ENCODE data around the gene AUTS2.

The AUTS2 gene

GRCh38 chr7:69739931-69740431, 141.7 kb downstream of the AUTS2 start:
- no peak for TF ChIP-seq CTCF (IDR thresholded peaks at IDR 0.05; ENCODE audit: insufficient read depth, low read length, missing control alignments)
- DNase-seq (ENCODE audit: low read depth, low spot score) = no peak
- no peak overlapping the region for H3K4me3 ChIP-seq (ENCODE audit: low read depth, low read length)
- ChIA-PET POLR2A (no interaction called here), CTCF (interaction anchor here (0.7 to 1.1 kb wide), 3 partner anchors 300 to 815 kb away, joined by 3 read pairs; no protein-coding TSS in a partner anchor)

DNA sequence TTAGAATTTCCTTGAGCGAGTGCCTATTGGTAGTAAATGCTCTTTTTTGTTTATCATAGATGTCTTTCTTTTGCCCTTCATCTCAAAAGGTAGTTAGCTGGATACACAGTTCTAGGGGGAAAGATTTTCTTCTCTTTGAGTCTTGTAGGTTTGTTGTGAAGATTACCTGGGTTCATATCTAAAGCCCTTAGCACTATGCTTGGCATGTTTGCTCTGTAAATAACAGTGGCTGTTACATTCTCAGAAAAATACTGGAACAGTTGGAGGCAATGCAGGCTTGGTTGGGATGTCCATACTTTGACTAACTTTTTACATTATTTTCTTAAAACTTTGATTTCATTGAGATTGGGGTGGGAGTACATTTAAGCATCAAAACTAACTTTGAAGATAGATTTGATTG, 144.0 kb downstream of the AUTS2 start:
- TF ChIP-seq CTCF (IDR thresholded peaks at IDR 0.05; ENCODE audit: insufficient read depth, low read length, missing control alignments) = no peak

GRCh38 chr7:69743436-69743835, 145.2 kb downstream of the AUTS2 start:
- ChIA-PET POLR2A (no interaction called here), CTCF (interaction anchor here (1.1 kb wide), 1 partner anchor 67 kb away, joined by 4 read pairs; no protein-coding TSS in a partner anchor)
- DNase-seq (ENCODE audit: low read depth, low spot score) = no peak
- TF ChIP-seq CTCF (IDR thresholded peaks at IDR 0.05; ENCODE audit: insufficient read depth, low read length, missing control alignments) = no peak
- H3K4me3 ChIP-seq (ENCODE audit: low read depth, low read length) = no peak overlapping the region

More for the DNA sequence above, 144.0 kb downstream of the AUTS2 start:
- POLR2A ChIA-PET = no interaction called here
- no peak for DNase-seq (ENCODE audit: low read depth, low spot score)
- CTCF ChIA-PET = no interaction called here
- no peak overlapping the region for H3K4me3 ChIP-seq (ENCODE audit: low read depth, low read length)

- TF ChIP-seq CTCF (IDR thresholded peaks at IDR 0.05; ENCODE audit: insufficient read depth, low read length, missing control alignments) = no peak
- no peak overlapping the region for H3K4me3 ChIP-seq (ENCODE audit: low read depth, low read length)
- ChIA-PET CTCF (interaction anchor here (1.1 kb wide), 1 partner anchor 66 kb away, joined by 4 read pairs; no protein-coding TSS in a partner anchor), POLR2A (interaction anchor here (0.6 kb wide), 1 partner anchor 129 kb away, joined by 3 read pairs; no protein-coding TSS in a partner anchor)
- no peak for DNase-seq (ENCODE audit: low read depth, low spot score)
Measured at GRCh38 chr7:69744026-69744425, 145.8 kb downstream of the AUTS2 start.

- ChIA-PET CTCF (no interaction called here), POLR2A (no interaction called here)
- TF ChIP-seq CTCF (IDR thresholded peaks at IDR 0.05; ENCODE audit: insufficient read depth, low read length, missing control alignments) = no peak
- no peak for DNase-seq (ENCODE audit: low read depth, low spot score)
- no peak overlapping the region for H3K4me3 ChIP-seq (ENCODE audit: low read depth, low read length)
Measured at GRCh38 chr7:69746383-69746782, 148.1 kb downstream of the AUTS2 start.

DNA sequence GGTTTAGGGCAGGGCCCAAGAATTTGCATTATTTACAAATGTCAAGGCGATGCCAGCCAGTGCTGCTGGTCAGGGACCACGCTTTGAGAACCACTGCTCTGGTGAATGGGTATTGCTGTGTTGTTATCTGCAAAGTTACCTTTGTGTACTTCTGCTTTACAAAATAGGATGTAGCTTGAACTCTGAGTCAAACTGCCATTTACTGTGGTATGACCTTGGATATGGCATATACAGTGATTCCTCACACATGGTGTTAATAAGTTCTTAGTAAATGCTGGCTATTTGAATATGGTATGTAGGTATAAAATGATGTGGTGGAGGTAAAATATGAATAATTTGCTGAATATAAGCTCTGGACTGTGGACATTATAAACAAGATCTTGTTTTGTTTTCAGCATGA, 148.9 kb downstream of the AUTS2 start:
- DNase-seq (ENCODE audit: low read depth, low spot score) = no peak
- CTCF ChIA-PET = no interaction called here
- no peak for TF ChIP-seq CTCF (IDR thresholded peaks at IDR 0.05; ENCODE audit: insufficient read depth, low read length, missing control alignments)
- no peak overlapping the region for H3K4me3 ChIP-seq (ENCODE audit: low read depth, low read length)
- POLR2A ChIA-PET = no interaction called here
